GM19023 (cell line): ENCODE results near the gene ABI3.

Experiments
- ATAC-seq: cut with Tn5 transposase; IDR thresholded peaks from one replicate; pipeline ENCODE4 v1.9.1; 2021; ENCODE audit warnings: mild to moderate bottlenecking, moderate library complexity; ENCODE audit not compliant: unreplicated experiment

The ABI3 gene

DNA sequence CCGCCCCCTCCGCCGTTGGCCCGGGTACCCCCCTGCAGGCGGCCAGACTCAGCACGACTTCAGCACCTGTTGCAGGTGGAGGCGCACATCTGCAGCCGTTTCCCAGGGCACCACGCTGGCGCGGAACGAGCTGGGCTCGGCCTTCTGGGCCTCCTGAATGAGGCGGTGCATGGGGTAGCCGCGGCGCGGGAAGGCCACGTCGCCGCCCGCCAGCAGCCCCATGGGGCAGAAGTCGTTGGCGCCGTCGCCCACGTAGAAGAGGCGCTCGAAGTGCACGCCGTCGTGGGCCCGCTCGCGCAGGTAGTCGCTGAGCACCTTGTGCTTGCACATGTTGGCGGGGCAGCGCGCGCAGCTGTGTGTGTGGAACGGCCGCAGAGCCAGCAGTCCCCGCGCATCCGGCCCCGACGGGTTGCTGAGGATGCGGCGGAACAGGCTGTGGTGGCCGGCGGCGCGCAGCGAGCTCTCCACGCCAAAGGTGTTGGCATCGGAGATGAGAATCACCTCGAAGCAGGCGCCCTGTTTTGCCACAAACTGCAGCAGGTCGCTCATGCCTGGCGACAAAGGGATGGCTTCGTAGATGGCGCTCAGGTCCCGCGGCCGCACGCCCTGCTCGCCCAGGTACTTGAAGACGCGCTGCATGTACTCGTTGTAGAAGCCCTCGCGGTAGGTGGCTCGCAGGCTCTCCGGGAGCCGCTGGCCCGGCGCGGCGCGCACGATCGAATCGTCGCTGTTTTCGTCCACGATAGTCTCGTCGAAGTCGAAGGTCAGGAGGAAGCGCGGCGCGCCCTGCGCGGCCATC, 13.9 kb downstream of the ABI3 start:
- no peak for ATAC-seq

DNA sequence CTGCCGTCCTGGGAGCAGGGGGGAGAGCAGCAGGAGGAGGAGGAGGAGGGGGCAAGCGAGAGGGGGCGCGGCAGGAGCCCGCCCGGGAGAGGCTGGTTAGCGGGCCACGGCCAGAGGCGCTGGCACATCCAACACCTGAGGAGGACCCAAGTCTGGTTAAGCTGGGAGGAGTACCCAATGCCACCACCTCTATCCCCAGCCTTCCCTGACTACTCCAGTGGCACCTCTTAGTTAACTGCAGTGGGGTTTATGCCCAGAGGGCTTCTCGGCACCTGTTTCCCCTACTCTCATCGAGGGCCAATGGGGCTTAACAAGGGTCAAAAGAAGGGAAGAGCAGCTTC, 14.5 kb downstream of the ABI3 start:
- ATAC-seq: no peak

DNA sequence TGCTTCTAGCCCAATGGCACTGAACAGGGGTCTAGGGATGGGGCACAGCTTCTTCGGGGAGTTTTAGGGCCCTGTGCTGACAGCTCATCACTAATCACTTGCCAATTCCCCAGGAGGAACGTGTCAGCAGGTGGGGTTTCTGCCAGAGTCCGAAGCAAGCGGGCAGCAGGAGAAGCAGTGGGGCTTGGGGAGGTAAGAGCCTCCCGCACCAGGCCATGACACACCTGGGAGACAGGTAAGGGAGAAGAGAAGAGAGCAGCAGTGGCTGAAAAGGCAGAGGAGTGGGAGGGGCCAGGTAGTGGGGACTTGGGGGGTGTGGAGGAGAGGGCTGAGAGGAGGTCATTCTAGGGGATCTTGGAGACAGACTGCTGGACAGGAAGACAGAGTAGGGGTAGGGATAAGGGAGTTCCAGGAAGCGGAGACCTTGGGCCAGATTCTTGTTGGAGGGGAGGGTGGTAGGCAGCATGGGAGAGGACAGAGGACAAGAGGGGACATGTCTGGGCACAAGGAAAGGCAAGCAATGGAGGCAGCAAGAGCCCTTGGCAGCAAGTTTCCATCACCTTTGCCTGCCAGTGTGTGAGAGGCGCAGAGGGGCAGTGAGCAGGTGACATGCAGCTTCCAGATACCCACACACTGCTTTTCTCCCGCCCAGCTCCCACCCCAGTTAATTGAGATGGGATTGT, 15.2 kb downstream of the ABI3 start:
- no peak for ATAC-seq

DNA sequence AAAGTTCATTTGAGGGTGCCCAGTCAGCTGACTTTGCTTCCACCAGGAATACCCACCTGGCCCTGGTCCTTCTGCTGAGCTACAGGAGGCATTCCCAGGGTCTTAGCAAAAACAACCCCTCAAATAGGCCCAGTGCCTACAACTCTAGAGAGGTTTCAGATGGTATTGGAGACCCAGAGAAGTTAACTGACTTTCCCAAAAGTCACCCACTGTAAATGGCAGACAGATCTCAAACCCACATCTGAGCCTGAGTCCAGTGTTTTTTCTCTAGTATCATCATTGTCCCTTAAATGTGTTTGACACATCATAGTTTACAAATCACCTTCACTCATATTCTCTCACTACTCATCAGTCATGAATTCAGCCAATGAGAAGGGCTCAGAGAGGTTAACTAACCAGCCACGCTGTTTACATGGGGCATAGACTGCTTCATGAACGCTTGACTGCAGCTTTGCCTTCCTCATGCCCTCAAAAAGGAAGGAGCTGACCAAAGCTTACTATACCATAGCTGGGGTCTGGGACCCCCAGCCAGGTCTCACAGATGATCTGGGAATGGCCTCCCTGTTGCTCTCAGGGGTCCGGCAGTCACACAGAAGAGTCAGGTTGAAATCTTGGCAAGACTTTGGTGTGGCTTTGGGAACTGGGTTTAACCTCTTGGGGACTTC, 16.4 kb downstream of the ABI3 start:
- no peak for ATAC-seq

DNA sequence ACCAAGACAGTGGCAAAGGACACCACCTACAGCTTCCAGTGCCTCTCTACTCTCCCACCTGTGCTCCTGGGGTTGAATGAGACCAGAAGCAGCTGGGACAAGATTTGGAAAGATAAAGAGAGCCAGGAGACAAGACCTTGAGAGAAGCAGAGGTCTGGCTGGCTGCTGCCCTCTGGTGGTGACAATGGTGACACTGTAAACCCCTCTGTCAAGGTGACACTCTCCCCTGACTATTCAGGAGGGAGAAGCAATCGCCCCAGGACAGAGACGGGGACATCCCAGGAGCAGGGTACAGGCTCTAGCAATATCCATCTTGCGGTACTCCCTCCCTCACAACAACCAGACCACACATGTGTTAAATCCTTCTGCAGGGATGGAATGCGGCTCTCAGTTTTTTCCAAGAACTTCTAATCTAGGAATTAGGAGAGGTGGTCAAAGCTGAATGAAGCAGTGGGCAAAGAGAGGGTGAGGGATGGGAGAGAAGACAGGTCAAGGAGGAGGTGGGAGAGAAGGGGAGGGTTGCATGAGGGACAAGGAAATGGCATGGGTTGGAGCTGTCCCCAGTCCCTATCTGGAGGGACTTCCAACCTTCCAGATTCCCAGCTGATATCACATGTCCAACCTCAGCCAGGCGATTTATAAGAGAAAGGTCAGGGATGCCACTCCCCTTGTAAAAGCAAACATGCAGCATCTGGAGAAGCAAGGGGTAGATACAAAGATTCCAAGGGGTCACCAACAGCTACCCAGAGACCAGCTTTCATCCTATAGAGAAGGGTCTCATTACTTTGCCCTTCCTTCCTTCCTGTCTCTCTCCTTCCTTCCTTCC, 17.1 kb downstream of the ABI3 start:
- no peak for ATAC-seq

DNA sequence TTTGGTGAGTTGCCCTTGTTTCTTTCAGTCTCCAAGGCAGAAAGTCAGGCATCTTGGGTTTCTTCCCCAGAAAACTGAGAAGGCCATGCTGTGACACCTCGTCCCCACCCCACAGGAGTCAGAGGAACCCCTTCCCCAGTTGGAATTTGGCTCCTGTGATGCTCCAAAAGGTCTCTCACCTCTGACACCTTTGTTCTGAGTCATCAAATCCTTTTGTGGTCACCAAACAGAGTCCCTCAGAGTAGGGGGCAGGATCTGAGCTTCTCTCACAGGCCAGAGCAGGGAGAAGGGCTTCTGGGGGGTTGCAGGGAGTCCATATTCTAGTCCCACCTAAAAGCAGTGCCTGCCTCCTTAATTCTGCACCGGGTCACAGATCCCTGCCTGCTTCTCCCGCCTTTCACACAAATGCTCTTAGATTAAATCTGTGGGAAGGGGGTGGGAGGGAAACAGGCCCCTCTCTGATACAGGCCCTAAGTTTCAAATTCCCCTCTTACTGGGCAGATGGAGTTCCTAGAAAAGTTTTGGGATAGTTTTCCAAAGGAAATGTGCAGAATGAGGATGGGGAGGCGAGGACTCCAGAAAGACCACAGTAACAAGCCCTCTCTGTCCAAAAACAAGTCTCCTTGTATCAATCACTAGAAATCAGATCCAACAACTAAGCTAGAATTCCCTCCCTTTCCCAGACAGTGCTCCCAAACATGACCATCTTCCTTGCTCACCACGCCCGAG, 18.7 kb downstream of the ABI3 start:
- no peak for ATAC-seq

DNA sequence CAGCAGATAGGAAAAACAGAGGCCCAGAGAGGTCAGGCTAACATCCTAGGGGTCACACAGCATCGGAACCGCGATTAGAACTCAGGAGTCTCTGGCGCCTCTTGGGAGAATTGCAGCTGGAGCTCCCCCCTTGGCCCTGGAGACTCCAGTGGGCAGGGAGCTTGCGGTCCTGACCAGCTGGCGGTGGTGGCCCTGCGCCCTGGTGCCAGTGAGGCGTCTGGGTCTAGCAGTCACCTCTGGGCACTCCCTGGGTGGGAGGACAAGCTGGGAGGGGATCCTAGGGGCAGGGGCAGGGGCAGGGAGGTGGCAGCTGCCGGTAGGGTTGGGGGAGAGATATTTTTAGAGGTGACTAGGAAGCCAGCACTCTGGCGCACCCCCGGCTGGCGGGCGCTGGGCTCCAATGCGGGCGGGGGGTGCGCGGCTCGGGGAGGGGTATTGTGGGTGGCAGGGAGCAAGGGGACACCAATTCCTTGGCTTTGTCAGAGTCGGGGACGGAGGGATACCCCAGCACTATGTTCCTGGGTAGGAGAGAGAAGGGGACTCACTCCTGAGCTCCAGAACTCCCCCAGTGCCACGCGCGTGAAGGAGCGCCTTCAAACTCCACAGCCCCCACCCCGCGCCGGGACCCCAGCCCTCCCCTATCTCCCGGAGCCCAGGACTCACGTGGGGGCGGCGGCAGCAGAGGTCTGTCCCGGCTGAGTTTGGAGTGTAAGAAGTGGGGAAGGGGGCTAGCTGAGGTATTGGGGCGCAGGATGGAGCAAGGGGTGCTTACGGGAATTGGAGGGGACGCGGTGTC, 19.5 kb downstream of the ABI3 start:
- ATAC-seq: no peak

DNA sequence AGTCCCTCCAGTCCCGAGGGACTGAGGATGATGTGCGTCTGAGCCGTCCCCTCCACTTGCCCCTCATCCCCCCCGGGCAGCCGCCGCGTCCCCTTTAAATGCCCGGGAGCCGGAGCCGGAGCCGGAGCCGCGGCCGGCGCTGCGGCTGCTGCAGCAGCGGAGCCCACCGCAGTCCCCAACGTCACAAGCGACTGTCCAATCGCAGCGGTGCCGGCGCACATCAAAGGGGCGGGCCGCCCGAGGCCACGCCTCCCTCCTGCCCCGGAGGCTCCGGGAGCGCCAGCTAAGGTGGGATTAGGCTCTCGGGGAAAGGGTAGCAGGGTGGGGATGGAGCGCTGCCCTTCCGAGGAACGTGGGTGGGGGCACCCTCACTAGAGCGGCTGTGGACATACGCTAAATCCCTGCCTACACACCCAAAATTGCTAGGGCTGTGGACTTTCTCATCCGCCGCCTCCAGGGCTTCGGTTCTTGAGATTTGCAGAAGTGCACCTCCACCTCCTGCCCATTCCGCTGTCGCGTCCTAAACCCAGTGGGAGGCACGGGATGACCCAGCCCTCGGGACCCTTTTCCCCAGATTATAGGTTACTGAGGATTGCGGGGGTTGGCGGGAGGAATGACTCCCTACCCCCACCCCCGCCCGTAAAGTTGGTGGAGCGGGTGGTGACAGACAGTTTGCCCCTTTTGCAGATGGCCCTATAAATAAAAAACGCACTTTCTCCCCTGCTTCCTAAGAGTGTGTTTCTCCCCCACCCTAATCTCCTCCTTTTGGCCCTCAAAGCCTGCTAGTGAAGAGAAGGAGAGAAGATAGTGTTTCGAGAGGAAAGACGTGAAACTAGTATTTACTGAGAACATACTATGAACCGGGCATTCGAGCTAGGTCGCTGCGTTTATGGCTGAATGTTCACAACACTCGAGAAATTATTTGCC, 20.4 kb downstream of the ABI3 start, which contains the start of gene PHOSPHO1:
TSS of gene PHOSPHO1 (minus strand) at position 152 of the 927 bp plus-strand sequence. CDS start 4,096 bp downstream, outside the sequence.
- peak; percentile 88 for ATAC-seq

DNA sequence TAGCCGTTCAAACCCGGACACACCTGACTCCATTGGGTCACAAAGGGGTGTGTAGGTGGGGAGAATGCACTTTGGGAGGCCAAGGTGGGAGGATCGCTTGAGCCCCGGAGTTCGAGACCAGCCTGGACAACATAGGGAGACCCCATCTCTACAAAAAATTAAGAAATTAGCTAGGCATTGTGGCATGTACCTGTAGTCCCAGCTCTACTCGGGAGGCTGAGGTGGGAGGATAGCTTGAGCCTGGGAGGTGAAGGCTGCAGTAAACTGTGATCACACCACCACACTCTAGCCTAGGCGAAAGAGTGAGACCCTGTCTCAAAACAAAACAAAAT, 21.0 kb downstream of the ABI3 start:
- ATAC-seq: no peak

DNA sequence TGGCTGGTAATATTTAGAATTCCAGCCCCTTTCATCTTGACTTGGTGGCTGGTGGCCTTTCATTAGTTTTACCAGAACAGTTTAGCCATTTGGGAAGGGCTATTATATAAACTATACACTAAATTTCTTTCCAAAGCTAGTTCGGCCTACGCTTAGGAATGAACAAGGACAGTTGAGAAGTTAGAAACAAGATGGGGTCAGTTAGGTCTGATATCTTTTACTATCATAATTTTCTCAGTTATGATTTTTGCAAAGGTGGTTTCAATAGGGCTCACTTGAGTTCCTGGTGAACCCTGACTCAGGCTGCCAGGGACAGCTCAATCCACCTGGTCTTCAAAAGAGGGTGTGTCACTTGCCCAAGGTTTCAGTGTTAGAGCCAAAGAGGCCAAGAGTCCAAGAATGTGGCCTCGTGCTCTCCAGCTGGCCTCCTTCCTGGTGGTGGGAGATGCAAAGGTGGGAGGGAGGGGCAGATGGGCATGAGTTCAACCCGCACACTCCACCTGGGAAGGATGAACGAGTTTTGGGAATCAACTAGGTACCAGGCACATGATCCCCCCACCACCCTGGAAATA, 24.1 kb downstream of the ABI3 start:
- no peak for ATAC-seq

DNA sequence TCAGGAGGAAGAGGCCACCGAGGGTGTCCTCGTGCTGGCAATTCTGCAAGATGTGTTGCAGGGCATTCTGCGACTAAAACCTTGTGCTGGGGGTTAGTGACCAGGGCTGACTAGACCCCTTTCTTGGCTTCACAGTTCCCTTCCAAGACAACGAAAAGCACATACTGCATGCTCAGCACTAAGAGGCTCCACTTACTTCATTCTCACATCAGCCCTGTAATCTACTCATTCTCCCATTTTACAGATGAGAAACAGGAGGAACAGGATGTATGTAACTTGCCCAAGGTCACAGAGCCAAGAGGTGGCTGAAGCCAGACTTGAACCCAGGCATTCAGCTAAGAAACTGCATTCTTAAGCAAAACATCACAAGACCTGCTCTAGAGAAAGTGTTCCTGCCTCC, 25.4 kb downstream of the ABI3 start:
- no peak for ATAC-seq

DNA sequence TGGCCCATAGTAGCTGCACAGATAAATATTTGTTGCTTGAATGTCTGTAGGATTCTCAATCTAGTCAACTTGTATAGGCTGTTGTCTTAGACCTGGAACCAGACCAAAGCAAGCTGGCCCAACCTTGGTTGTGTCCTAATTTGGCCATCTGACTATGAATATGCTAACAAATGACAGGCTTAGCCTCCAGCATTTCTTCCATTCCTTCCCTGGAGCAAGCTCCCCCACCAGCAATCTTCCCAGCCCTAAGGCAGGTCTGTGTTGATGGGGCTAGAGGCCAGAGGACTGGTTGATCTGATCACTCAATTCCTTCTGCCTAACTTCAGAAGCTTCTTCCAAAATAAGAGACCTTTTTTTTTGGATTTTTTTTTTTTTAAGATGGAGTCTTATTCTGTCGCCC, 29.5 kb downstream of the ABI3 start:
- no peak for ATAC-seq

DNA sequence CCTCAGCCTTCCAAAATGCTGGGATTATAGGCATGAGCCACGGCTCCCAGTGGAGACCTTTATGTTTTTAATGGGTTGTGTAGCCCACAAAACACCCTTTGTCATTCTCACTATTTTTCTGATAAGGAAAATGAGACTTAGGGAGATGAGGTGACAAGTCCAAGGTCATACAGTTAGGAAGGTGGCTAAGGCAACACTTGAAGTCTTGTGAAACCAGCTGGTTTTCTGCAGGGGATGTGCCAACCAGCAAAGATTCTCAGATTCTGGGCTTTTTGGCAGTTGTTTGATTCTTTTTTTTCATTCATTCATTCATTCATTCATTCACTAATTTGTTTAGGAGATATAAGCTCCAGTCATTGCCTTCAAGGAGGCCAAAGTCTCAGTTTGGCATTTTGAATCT, 30.1 kb downstream of the ABI3 start:
- no peak for ATAC-seq

DNA sequence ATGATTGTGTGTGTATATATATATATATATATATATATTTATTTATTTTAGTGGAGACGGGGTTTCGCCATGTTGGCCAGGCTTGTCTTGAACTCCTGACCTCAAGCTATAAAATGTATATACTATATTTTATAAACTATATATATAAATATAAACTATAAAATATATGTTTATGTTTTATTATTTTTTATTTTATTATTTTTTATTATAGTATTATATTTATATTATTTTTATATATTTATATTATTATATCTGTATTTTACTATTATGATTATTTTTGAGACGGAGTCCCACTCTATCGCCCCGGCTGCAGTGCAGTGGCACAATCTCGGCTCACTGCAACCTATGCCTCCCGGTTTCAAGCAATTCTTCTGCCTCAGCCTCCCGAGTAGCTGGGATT, 30.5 kb downstream of the ABI3 start:
- no peak for ATAC-seq

DNA sequence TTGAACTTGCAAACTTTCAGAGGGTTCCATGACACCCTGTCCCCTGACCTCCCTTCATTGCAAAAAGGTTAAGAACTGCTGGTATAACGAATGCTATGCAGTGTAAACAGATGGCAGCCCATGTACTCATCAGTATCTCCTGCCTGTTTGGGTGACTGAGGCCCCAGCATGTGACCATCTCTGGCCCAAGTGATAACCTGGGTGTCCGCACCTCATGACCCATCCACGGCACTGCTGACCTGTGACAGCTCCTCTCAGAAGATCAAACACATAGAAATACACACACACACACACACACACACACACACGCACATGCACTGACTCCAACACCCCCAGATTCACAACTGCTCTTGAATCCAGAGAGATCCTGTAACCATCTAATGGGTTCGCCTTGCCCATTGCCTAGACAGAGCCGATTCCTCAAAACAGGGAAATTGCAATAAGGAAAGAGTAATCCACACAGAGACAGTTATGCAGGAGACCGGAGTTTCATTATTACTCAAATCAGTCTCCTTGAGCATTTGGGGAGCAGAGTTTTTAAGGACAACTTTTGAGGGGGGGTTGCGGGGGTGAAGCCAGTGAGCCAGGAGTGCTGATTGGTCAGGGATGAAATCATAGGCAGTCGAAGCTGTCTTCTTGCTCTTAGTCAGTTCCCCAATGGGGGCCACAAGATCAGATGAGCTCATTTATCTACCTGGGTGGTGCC, 31.3 kb downstream of the ABI3 start:
- no peak for ATAC-seq

DNA sequence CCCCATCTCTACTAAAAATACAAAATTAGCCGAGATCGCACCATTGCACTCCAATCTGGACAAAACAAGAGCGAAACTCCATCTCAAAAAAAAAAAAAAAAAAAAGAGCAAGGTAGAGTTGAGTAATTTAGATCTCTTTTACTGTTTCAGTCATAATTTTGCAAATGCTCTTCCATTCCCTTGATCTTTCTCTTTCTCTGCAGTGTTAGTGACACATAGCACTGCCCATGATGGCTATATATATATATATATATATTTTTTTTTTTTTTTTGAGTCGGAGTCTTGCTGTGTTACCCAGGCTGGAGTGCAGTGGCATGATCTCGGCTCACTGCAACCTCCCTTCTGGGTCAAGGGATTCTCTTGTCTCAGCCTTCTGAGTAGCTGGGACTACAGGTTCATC, 32.3 kb downstream of the ABI3 start:
- no peak for ATAC-seq

DNA sequence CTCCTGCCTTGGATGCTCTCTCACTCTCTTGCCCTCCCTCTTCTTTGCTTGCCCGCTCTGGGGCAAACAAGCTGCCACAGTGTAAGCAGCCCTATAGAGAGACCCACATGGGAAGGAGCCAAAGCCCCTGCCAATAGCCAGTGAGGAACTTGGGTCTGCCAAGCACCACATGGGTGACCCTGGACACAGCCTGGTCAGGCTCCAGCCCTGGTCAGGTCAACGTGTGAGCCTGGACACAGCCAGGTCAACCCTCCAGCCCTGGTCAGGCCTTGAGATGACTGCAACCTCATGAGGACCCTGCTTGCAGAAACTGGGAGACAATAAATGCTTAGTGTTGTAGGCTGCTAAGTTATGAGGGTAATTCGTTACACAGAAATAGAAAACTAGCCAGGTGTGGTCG, 34.3 kb downstream of the ABI3 start:
- ATAC-seq: no peak

DNA sequence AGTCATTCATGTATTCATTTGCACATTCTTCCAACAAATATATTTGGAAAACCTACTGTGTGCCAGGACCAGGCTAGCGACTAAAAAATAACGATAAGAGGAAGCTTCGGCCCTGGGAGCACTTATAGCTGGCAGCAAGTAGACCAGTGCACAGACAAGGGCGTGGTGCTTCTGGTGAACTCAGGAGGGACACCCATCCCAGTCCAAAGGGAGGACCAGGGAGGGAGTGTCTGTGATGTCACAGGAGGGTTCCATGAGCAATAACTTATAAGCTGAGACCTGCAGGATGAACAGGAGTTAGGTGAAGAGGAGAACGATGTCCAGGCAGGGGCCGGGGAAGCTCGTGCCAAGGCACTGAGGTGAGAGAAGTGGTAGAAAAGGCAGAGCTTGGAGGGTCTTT, 37.4 kb downstream of the ABI3 start:
- ATAC-seq: no peak
